PC-9 (cell line): ENCODE data around the gene ROR2. TPM values are rescaled to one million over a fixed set of nuclear protein-coding genes. Genes with fewer than 3 reads are reported as not detected.

Experiments
- BruUV-seq: library from RNA; stranded (reverse); fragments of 400-500 nt; replicated peaks from 2 replicates; lab custom pipeline; 2021; lab: Mats Ljungman, UMichigan
- CTCF ChIA-PET: fragments of 300-600 bp; sonication (Branson Sonifier 250); formaldehyde crosslinking; loops from one replicate; lab custom pipeline; 2022; ENCODE audit warnings: antibody characterized with exemption; lab: Charles Lee
- POLR2A ChIA-PET: fragments of 300-600 bp; sonication (Branson Sonifier 250); formaldehyde crosslinking; loops from one replicate; lab custom pipeline; 2022; ENCODE audit warnings: antibody characterized with exemption; ENCODE audit not compliant: unreplicated experiment; lab: Charles Lee
- DNase-seq, 2 experiments: peaks; one replicate each; pipeline versions ENCODE4 v3.0.0 to v3.0.0-alpha.2; 2015 to 2022; ENCODE audit warnings: mixed read lengths in 1 of 2
- H2AFZ ChIP-seq: fragments of 200-600 bp; sonication (generic); 2 replicates; pipeline ENCODE4 v1.8.1; 2017; ENCODE audit warnings: antibody characterized with exemption
- H3F3A ChIP-seq: fragments of 200-600 bp; sonication (generic); 2 replicates; pipeline ENCODE4 v1.8.1; 2017; ENCODE audit warnings: antibody characterized with exemption, mild to moderate bottlenecking, low read depth; ENCODE audit not compliant: insufficient read depth
- H3K27ac ChIP-seq: fragments of 200-600 bp; sonication (generic); 2 replicates; pipeline ENCODE4 v1.6.1; 2016; ENCODE audit warnings: mixed run types
- H3K27me3 ChIP-seq: fragments of 200-600 bp; sonication (generic); 2 replicates; pipeline ENCODE4 v1.6.1; 2016; ENCODE audit warnings: low read depth, mixed run types; ENCODE audit not compliant: insufficient read depth
- H3K36me3 ChIP-seq: fragments of 200-600 bp; sonication (generic); 2 replicates; pipeline ENCODE4 v1.6.1; 2016; ENCODE audit warnings: low read depth, mixed run types
- H3K4me1 ChIP-seq: fragments of 200-600 bp; sonication (generic); replicated peaks from 2 replicates; pipeline ENCODE4 v1.6.1; 2016; ENCODE audit warnings: mixed run types; ENCODE audit not compliant: insufficient read depth
- H3K4me2 ChIP-seq: fragments of 200-600 bp; sonication (generic); 2 replicates; pipeline ENCODE4 v1.6.1; 2017; ENCODE audit warnings: mixed run types
- H3K4me3 ChIP-seq: fragments of 200-600 bp; sonication (generic); 2 replicates; pipeline ENCODE4 v1.6.1; 2016; ENCODE audit warnings: mixed run types
- H3K79me2 ChIP-seq: fragments of 200-600 bp; sonication (generic); 2 replicates; pipeline ENCODE4 v1.6.1; 2017; ENCODE audit warnings: low read depth, mixed run types
- H3K9me2 ChIP-seq: fragments of 200-600 bp; sonication (generic); 2 replicates; pipeline ENCODE4 v1.8.1; 2017; ENCODE audit warnings: mild to moderate bottlenecking; ENCODE audit not compliant: insufficient read depth
- H3K9me3 ChIP-seq: fragments of 200-600 bp; sonication (generic); 2 replicates; pipeline ENCODE4 v1.8.1; 2016; ENCODE audit warnings: low read depth; ENCODE audit not compliant: insufficient read depth
- H4K20me1 ChIP-seq: fragments of 200-600 bp; sonication (generic); 2 replicates; pipeline ENCODE4 v1.8.1; 2017; ENCODE audit not compliant: insufficient read depth
- CTCF ChIP-seq: fragments of 200-600 bp; sonication (generic); conservative IDR thresholded peaks from 2 replicates; pipeline ENCODE4 v1.6.1; 2017; ENCODE audit warnings: mixed run types, antibody characterized with exemption, mild to moderate bottlenecking, moderate library complexity
- EZH2 ChIP-seq: fragments of 200-600 bp; sonication (generic); IDR thresholded peaks from 2 replicates; pipeline ENCODE4 v1.8.0; 2017; ENCODE audit warnings: antibody characterized with exemption, low read depth
- intact Hi-C: fragments of 100-400 bp; cut with micrococcal nuclease; formaldehyde crosslinking; loops from one replicate; pipeline ENCODE4 v1.10.0; 2022; ENCODE audit not compliant: unreplicated experiment
- total RNA-seq: library from RNA; stranded (reverse); gene quantifications from 2 replicates; pipeline ENCODE4 v1.2.3, GENCODE V29; 2021

The ROR2 gene
- total RNA-seq, 1 experiment from 2014 or later: not detected

- H3K4me3 ChIP-seq: no peak overlapping the region
- no peak overlapping the region for H2AFZ ChIP-seq
- no peaks in the 10 kb centered on the region for H3K79me2 ChIP-seq
- H3K9me2 ChIP-seq: no peaks in the 10 kb centered on the region
- H3F3A ChIP-seq: no peaks in the 10 kb centered on the region
- no peaks in the 10 kb centered on the region for H3K4me1 ChIP-seq
- TF ChIP-seq CTCF (no peak), EZH2 (no peak)
- no peaks in the 10 kb centered on the region for H3K36me3 ChIP-seq
- no peaks in the 10 kb centered on the region for H4K20me1 ChIP-seq
- intact Hi-C loops: no loop called here
- POLR2A ChIA-PET: no interaction called here
- peaks cover 54% of the 10 kb centered on the region for H3K27me3 ChIP-seq
- CTCF ChIA-PET: interaction anchor here (0.6 kb wide), 1 partner anchor 9 kb away, joined by 4 read pairs; no protein-coding TSS in a partner anchor
- H3K27ac ChIP-seq: no peak overlapping the region
- H3K9me3 ChIP-seq: no peaks in the 10 kb centered on the region
- DNase-seq: no peak
- no TSS peak for BruUV-seq
- no peak overlapping the region for H3K4me2 ChIP-seq
Observed at GRCh38 chr9:91718071-91718470, 232.0 kb downstream of the ROR2 start.

- H3K9me2 ChIP-seq: no peaks in the 10 kb centered on the region
- POLR2A ChIA-PET: no interaction called here
- intact Hi-C loops: no loop called here
- H3K79me2 ChIP-seq: no peaks in the 10 kb centered on the region
- H3K9me3 ChIP-seq: no peaks in the 10 kb centered on the region
- no peak for DNase-seq
- no peak overlapping the region for H3K4me2 ChIP-seq
- H3K27ac ChIP-seq: no peak overlapping the region
- no peaks in the 10 kb centered on the region; the same call in 1 of the 2 replicates for H3F3A ChIP-seq
- no peak overlapping the region for H2AFZ ChIP-seq
- H3K36me3 ChIP-seq: no peaks in the 10 kb centered on the region
- CTCF ChIA-PET: no interaction called here
- peaks cover 42% of the 10 kb centered on the region for H3K27me3 ChIP-seq
- H3K4me3 ChIP-seq: no peak overlapping the region
- no peaks in the 10 kb centered on the region for H4K20me1 ChIP-seq
- H3K4me1 ChIP-seq: no peaks in the 10 kb centered on the region
- no peak for TF ChIP-seq CTCF
- no peak for TF ChIP-seq EZH2
- no TSS peak for BruUV-seq
Observed at GRCh38 chr9:91716815-91717214, 233.2 kb downstream of the ROR2 start.

GRCh38 chr9:91716239-91716638 is 233.8 kb downstream of the ROR2 start:
- CTCF ChIA-PET: no interaction called here
- BruUV-seq: no TSS peak

More at GRCh38 chr9:91716239-91716638, 233.8 kb downstream of the ROR2 start:
- Histone ChIP-seq H3K79me2 (no peaks in the 10 kb centered on the region), H4K20me1 (no peaks in the 10 kb centered on the region), H3K4me1 (no peaks in the 10 kb centered on the region), H3K4me3 (no peak overlapping the region), H2AFZ (no peak overlapping the region), H3F3A (peaks cover 3% of the 10 kb centered on the region), H3K36me3 (no peaks in the 10 kb centered on the region), H3K27me3 (peaks cover 42% of the 10 kb centered on the region), H3K9me2 (no peaks in the 10 kb centered on the region), H3K27ac (no peak overlapping the region), H3K9me3 (no peaks in the 10 kb centered on the region), H3K4me2 (no peak overlapping the region)
- TF ChIP-seq CTCF: no peak
- TF ChIP-seq EZH2: no peak
- intact Hi-C loops: no loop called here
- no peak for DNase-seq
- POLR2A ChIA-PET: no interaction called here
